H1 (cell line): ENCODE measurements around the gene S100A8. TPM values are rescaled to one million over a fixed set of nuclear protein-coding genes. Genes with fewer than 3 reads are reported as not detected.

ENCODE experiments used
- CTCF ChIA-PET: fragments of 300-600 bp; sonication (Branson Sonifier 250); formaldehyde crosslinking; loops from one replicate; lab custom pipeline; 2021; ENCODE audit not compliant: partially characterized antibody; lab: Charles Lee
- POLR2A ChIA-PET: fragments of 300-600 bp; sonication (Branson Sonifier 250); formaldehyde crosslinking; loops from one replicate; lab custom pipeline; 2021; ENCODE audit warnings: inconsistent platforms; ENCODE audit not compliant: partially characterized antibody; lab: Charles Lee
- DNase-seq, 2 experiments: peaks; one replicate each; pipeline versions ENCODE4 v3.0.0 to v3.0.0-alpha.2; 2010 to 2022; ENCODE audit warnings: low spot score in 2 of 2, low read depth in 1 of 2, mixed read lengths in 1 of 2
- FAIRE-seq: peaks from 2 replicates; lab custom pipeline; 2011; peaks lifted over from hg19 to GRCh38; lab: Jason Lieb, UNC
- H2AFZ ChIP-seq: 2 replicates; pipeline ENCODE4 v1.8.1; 2012; ENCODE audit warnings: low read length, inconsistent platforms
- H2AK5ac ChIP-seq: 2 replicates; pipeline ENCODE4 v1.6.1; 2013; ENCODE audit warnings: low read depth, low read length
- H2BK120ac ChIP-seq: replicated peaks from 2 replicates; pipeline ENCODE3; 2013; ENCODE audit warnings: low read depth, low read length, inconsistent platforms
- H2BK12ac ChIP-seq: 2 replicates; pipeline ENCODE4 v1.6.1; 2013; ENCODE audit warnings: low read depth, low read length
- H2BK15ac ChIP-seq: 2 replicates; pipeline ENCODE4 v1.6.1; 2013; ENCODE audit warnings: low read length
- H2BK20ac ChIP-seq: 2 replicates; pipeline ENCODE4 v1.6.1; 2013; ENCODE audit warnings: low read length
- H2BK5ac ChIP-seq: 2 replicates; pipeline ENCODE4 v1.6.1; 2013; ENCODE audit warnings: low read depth, low read length
- H3K14ac ChIP-seq: 2 replicates; pipeline ENCODE4 v1.6.1; 2013; ENCODE audit warnings: inconsistent platforms; ENCODE audit not compliant: insufficient read length
- H3K18ac ChIP-seq: 2 replicates; pipeline ENCODE4 v1.6.1; 2013; ENCODE audit warnings: low read length; ENCODE audit errors: extremely low read depth
- H3K23ac ChIP-seq: 2 replicates; pipeline ENCODE4 v1.6.1; 2013; ENCODE audit warnings: inconsistent platforms; ENCODE audit not compliant: insufficient read length
- H3K23me2 ChIP-seq: 2 replicates; pipeline ENCODE4 v1.6.1; 2013; ENCODE audit warnings: low read depth, low read length
- H3K27ac ChIP-seq: 2 replicates; pipeline ENCODE4 v1.6.1; 2011; ENCODE audit warnings: low read depth, low read length, inconsistent platforms
- H3K27me3 ChIP-seq, 4 experiments: replicated peaks in 1 of 4; 1 replicate in 1 of 4; 2 replicates in 3 of 4; pipeline versions ENCODE4 v1.6.1 to v1.8.1; 2011 to 2013; ENCODE audit warnings: low read length in 3 of 4, mild to moderate bottlenecking in 3 of 4, inconsistent platforms in 2 of 4, mixed read lengths in 2 of 4, moderate library complexity in 1 of 4; ENCODE audit not compliant: control insufficient read depth in 3 of 4, insufficient read depth in 3 of 4; ENCODE audit errors: extremely low read depth in 1 of 4
- H3K36me3 ChIP-seq, 4 experiments: 2 replicates each; pipeline versions ENCODE4 v1.6.1 to v1.8.1; 2011 to 2013; ENCODE audit warnings: mild to moderate bottlenecking in 4 of 4, low read length in 3 of 4, moderate library complexity in 2 of 4, control low read depth in 1 of 4, inconsistent platforms in 1 of 4; ENCODE audit not compliant: insufficient read depth in 4 of 4, control insufficient read depth in 2 of 4
- H3K4ac ChIP-seq: replicated peaks from 2 replicates; pipeline ENCODE3; 2013; ENCODE audit warnings: low read length, low read depth, mixed read lengths, inconsistent platforms; ENCODE audit not compliant: insufficient read length
- H3K4me1 ChIP-seq, 4 experiments: replicated peaks in 1 of 4; 1 replicate in 1 of 4; 2 replicates in 3 of 4; pipeline versions ENCODE4 v1.6.1 to v1.8.1; 2011 to 2013; ENCODE audit warnings: low read length in 3 of 4, inconsistent platforms in 2 of 4, mixed read lengths in 1 of 4; ENCODE audit not compliant: insufficient read depth in 4 of 4, control insufficient read depth in 3 of 4
- H3K4me2 ChIP-seq, 2 experiments: 2 replicates each; pipeline versions ENCODE4 v1.6.1 to v1.8.1; 2011 to 2013; ENCODE audit warnings: low read depth in 2 of 2, low read length in 2 of 2, control low read depth in 1 of 2, inconsistent platforms in 1 of 2, mild to moderate bottlenecking in 1 of 2; ENCODE audit not compliant: insufficient read depth in 1 of 2
- H3K4me3 ChIP-seq, 4 experiments: fragments of 200-600, 300-600 bp in 1 of 4; sonication (generic), shearing (Covaris generic), sonication (Bioruptor Twin) in 1 of 4; 2 replicates each; pipeline versions ENCODE4 v1.5.1 to v1.8.1; 2011 to 2016; ENCODE audit warnings: low read length in 4 of 4, low read depth in 3 of 4, control low read depth in 2 of 4, inconsistent platforms in 2 of 4, mild to moderate bottlenecking in 2 of 4, mixed read lengths in 1 of 4, moderate library complexity in 1 of 4; ENCODE audit not compliant: insufficient read depth in 2 of 4; ENCODE audit errors: extremely low read depth in 1 of 4
- H3K56ac ChIP-seq: replicated peaks from 2 replicates; pipeline ENCODE3; 2013; ENCODE audit warnings: low read depth, mild to moderate bottlenecking, mixed read lengths, low read length, inconsistent platforms; ENCODE audit not compliant: insufficient read length
- H3K79me1 ChIP-seq: 2 replicates; pipeline ENCODE4 v1.6.1; 2013; ENCODE audit warnings: low read depth, low read length, control low read depth
- H3K79me2 ChIP-seq, 2 experiments: 2 replicates each; pipeline versions ENCODE4 v1.6.1 to v1.8.1; 2012 to 2013; ENCODE audit warnings: low read length in 2 of 2, mild to moderate bottlenecking in 2 of 2, inconsistent platforms in 1 of 2; ENCODE audit not compliant: insufficient read depth in 2 of 2, control insufficient read depth in 1 of 2
- H3K9ac ChIP-seq, 4 experiments: replicated peaks in 1 of 4; 1 replicate in 1 of 4; 2 replicates in 3 of 4; pipeline versions ENCODE4 v1.6.1 to v1.8.1; 2011 to 2013; ENCODE audit warnings: low read depth in 3 of 4, low read length in 3 of 4, control low read depth in 2 of 4, mild to moderate bottlenecking in 2 of 4, moderate library complexity in 2 of 4, inconsistent platforms in 1 of 4; ENCODE audit errors: extremely low read depth in 1 of 4
- H3K9me3 ChIP-seq, 2 experiments: 2 replicates each; pipeline versions ENCODE4 v1.6.1 to v1.8.1; 2012 to 2013; ENCODE audit warnings: mild to moderate bottlenecking in 2 of 2, moderate library complexity in 2 of 2, control low read depth in 1 of 2, inconsistent platforms in 1 of 2, low read depth in 1 of 2, low read length in 1 of 2, mixed read lengths in 1 of 2; ENCODE audit not compliant: insufficient read depth in 2 of 2
- H4K20me1 ChIP-seq, 2 experiments: replicated peaks in 1 of 2; 2 replicates each; pipeline versions ENCODE3 to v1.8.1; 2011 to 2013; ENCODE audit warnings: inconsistent platforms in 2 of 2, low read length in 2 of 2, mild to moderate bottlenecking in 1 of 2; ENCODE audit not compliant: insufficient read depth in 2 of 2, control insufficient read depth in 1 of 2
- H4K5ac ChIP-seq: 2 replicates; pipeline ENCODE4 v1.6.1; 2013; ENCODE audit warnings: low read length, low read depth, mixed read lengths, inconsistent platforms; ENCODE audit not compliant: insufficient read length
- H4K8ac ChIP-seq: 2 replicates; pipeline ENCODE4 v1.8.0; 2013; ENCODE audit warnings: mild to moderate bottlenecking, moderate library complexity, low read length, inconsistent platforms; ENCODE audit not compliant: insufficient read depth; ENCODE audit errors: extremely low read depth
- H4K91ac ChIP-seq: replicated peaks from 2 replicates; pipeline ENCODE3; 2013; ENCODE audit warnings: low read length, mixed read lengths, inconsistent platforms; ENCODE audit not compliant: insufficient read length
- CEBPB ChIP-seq: IDR thresholded peaks from 2 replicates; pipeline ENCODE4 v1.6.1; 2012; ENCODE audit warnings: low read depth, low read length
- WGBS, 2 experiments: shearing (Covaris generic) in 1 of 2; methylation state at CpG; one replicate each; pipeline versions ENCODE4 v1.1.6 to v1.1.7; 2013 to 2015; ENCODE audit warnings: low lambda C conversion rate in 2 of 2, mixed read lengths in 2 of 2, inconsistent platforms in 1 of 2, low coverage in 1 of 2, missing lambda C conversion rate in 1 of 2; ENCODE audit not compliant: insufficient replicate concordance in 2 of 2, insufficient coverage in 1 of 2, insufficient read length in 1 of 2; ENCODE audit errors: extremely low coverage in 1 of 2, missing lambda C conversion rate in 1 of 2; 5-methylcytosine and 5-hydroxymethylcytosine counted together
- polyA plus RNA-seq, 7 experiments: library from polyadenylated mRNA; depleted of rRNA in 3 of 7; stranded (reverse) in 5 of 7; unstranded in 2 of 7; fragments of >200 nt in 5 of 7; fragments of 200-250 nt in 2 of 7; gene quantifications; 1 replicate in 5 of 7; 2 replicates in 1 of 7; 4 replicates in 1 of 7; pipeline versions ENCODE4 v1.2.1 to v1.2.3, GENCODE V29; 2011 to 2013; ENCODE audit warnings: missing spikeins in 2 of 7, mixed read lengths in 2 of 7
- total RNA-seq: library from RNA; stranded (reverse); fragmentation: NEBNext Ultra II Directional; extraction: Animal tissue kit (Norgen Biotek cat#: 25700); gene quantifications from 2 replicates; pipeline ENCODE4 v1.2.1, GENCODE V29; 2021

The S100A8 gene
- total and polyA plus RNA-seq, 2 of the 8 experiments (the other 6 are each of a cell fraction or from before 2014, with no cell fraction given), result not detected

DNA sequence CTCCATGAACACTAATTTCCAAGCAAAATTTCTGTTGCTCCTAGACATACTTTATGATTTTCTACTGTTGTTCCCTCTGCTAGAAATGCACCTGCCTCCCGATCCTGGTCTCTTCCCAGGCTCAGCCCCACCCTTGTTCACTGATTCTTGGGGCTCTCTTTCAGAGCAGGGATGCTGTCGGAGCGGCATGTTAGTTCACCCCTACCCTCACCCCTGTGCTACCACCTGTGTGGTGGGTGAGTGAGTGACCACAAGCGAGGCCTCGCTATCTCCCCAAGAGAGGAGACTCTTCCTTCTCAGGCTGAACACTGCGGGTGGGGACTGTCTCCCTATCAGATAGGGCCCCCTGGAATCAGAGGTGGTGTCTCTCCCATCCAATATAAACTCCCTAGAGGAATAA is 4.9 kb upstream of the S100A8 start:
- no peak overlapping the region for H2BK15ac ChIP-seq
- no peak overlapping the region for H3K4me2 ChIP-seq
- H3K4ac ChIP-seq, result no peak overlapping the region
- no peak overlapping the region for H2AFZ ChIP-seq
- H4K91ac ChIP-seq, result no peak overlapping the region
- no peak overlapping the region for H3K18ac ChIP-seq
- no peak overlapping the region for H4K5ac ChIP-seq
- H2AK5ac ChIP-seq, result no peak overlapping the region
- DNase-seq (peak in 1 of 2 experiments; percentile 33), FAIRE-seq (no peak)
- H3K36me3 ChIP-seq, result no peaks in the 10 kb centered on the region
- H4K8ac ChIP-seq, result no peak overlapping the region
- H3K4me1 ChIP-seq, result no peaks in the 10 kb centered on the region
- ChIA-PET POLR2A (interaction anchor here (1.1 kb wide), 1 partner anchor 86 kb away, joined by 3 read pairs; no protein-coding TSS in a partner anchor), CTCF (interaction anchor here (0.6 to 6.4 kb wide), 8 partner anchors 8 to 137 kb away, joined by 3 to 63 read pairs (median 6); partner anchors contain the start of gene S100A9)
- H2BK12ac ChIP-seq, result no peak overlapping the region
- H2BK120ac ChIP-seq, result no peak overlapping the region
- no peak overlapping the region for H3K27ac ChIP-seq
- H3K56ac ChIP-seq, result no peak overlapping the region
- no peak overlapping the region for H2BK5ac ChIP-seq
- no peak overlapping the region for H3K14ac ChIP-seq
- no peak overlapping the region for H2BK20ac ChIP-seq
- H3K27me3 ChIP-seq, result no peaks in the 10 kb centered on the region
- H3K23me2 ChIP-seq, result no peaks in the 10 kb centered on the region
- WGBS, 2 experiments, result 80% methylated on average over 6 of the region's 6 CpGs; no CpG with 5 or more reads in 1 of the 2 experiments
- H3K23ac ChIP-seq, result no peak overlapping the region
- no peak overlapping the region for H3K9ac ChIP-seq
- H3K79me2 ChIP-seq, result no peaks in the 10 kb centered on the region
- H3K79me1 ChIP-seq, result no peaks in the 10 kb centered on the region
- TF ChIP-seq CEBPB, result no peak
- no peaks in the 10 kb centered on the region for H4K20me1 ChIP-seq
- no peaks in the 10 kb centered on the region for H3K9me3 ChIP-seq
- H3K4me3 ChIP-seq, result no peak overlapping the region
